LoVo (cell line): ENCODE measurements around the gene UBXN7.
"Not testable (repeated sequence)": the region's sequence is repeated elsewhere in the genome, so short reads cannot be mapped to it uniquely, and the experiment has no call there.

Experiments
- DNase-seq: peaks from one replicate; pipeline ENCODE4 v3.0.0-alpha.2; 2016; ENCODE audit warnings: low spot score

Gene UBXN7

DNA sequence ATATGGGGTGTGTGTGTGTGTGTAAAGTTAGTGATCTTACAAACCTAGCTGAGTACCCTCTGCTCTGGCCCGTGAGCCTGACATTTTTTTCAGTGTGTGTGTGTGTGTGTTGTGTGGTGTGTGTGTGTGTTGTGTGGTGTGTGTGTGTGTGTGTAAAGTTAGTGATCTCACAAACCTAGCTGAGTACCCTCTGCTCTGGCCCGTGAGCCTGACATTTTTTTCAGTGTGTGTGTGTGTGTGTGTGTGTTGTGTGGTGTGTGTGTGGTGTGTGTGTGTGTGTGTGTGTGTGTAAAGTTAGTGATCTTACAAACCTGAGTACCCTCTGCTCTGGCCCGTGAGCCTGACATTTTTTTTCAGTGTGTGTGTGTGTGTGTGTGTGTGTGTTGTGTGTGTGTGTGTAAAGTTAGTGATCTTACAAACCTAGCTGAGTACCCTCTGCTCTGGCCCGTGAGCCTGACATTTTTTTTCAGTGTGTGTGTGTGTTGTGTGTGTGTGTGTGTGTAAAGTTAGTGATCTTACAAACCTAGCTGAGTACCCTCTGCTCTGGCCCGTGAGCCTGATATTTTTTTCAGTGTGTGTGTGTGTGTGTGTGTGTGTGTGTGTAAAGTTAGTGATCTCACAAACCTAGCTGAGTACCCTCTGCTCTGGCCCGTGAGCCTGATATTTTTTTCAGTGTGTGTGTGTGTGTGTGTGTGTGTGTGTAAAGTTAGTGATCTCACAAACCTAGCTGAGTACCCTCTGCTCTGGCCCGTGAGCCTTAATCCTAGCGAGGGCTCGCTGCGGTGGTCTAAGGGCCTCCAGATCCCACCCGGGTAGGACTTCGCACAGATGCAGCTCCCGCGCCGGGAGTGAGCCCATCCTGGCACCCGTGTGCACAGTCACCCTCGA, 115.2 kb downstream of the UBXN7 start:
- DNase-seq: not testable (repeated sequence)

DNA sequence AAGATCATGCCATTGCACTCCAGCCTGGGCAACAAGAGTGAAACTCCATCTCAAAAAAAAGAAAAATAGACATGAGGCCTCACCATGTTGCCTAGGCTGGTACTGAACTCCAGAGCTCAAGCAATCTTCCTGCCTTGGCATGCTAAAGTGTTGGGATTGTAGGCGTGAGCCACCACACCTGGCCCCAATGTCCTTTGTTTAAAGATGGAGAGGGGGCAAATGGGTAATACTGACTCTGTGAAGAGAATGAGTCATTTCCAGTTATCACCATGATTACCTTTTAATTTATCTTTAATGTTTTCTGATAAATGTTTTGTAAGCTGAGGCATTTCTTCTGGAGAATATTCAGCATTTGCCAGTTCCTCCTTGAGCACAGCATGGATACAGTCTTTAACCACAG, 116.4 kb downstream of the UBXN7 start:
- DNase-seq: no peak

DNA sequence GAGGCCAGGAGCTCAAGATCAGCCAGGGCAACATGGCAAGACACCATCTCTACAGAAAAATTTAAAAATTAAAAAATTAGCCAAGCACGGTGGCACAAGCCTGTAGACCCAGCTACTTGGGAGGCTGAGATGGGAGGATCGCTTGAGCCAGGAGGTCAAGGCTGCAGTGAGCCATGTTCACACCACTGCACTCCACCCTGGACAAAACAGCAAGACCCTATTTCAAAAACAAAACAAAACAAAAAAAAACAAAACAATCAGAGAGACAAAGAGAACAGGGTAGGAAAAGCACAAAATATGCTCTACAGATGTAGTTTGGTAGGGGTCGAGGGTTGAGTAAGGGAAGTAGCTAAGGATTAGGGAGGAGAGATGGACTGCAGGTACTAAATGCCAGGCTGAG, 117.6 kb downstream of the UBXN7 start:
- no peak for DNase-seq

DNA sequence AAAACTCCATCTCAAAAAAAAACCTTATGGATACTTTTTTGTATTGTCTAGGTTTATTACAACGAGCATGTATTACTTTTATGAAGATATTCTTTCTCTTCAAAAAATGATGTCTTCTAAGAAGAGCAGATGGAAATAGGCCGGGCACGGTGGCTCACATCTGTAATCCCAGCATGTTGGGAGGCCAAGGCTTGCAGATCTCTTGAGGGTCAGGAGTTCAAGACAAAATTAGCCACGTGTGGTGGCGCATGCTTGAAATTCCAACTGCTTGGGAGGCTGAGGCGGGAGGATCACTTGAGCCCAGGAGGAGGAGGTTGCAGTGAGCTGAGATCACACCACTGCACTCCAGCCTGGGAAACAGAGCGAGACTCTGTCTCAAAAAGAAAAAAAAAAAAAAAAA, 118.1 kb downstream of the UBXN7 start:
- not testable (repeated sequence) for DNase-seq

DNA sequence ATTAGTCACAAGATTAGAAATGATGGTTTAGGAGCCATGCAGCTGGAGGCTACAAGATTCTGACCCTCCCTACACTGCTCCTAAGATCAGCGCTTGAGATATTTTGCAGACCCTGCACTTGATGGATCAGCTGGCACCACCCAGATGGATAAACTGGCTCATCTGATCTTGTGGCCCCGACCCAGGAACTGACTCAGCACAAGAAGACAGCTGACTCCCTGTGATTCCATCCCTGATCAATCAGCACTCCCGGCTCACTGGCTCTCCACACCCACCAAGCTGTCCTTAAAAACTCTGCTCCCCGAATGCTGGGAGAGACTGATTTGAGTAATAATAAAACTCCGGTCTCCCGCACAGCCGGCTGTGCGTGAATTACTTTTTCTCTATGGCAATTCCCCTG, 129.3 kb downstream of the UBXN7 start:
- DNase-seq: not testable (repeated sequence)

DNA sequence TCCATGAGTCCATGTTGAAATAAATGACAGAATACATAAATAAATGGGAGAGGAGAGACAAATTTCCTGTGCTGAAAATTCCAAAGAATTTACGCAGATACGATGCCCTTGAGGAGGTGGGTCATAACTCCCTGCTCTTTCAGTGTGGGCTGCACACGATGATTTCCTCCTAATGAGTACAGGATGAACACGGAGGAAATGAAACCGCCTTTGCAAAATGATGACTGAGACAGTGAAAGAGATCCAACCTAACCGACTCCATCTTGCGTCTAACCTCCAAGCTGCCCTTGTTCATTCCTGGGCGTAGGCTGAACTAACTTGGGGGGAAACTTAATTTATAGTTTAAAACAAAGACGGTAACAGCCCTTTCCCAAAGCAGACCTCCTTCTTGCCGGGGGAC, 129.7 kb downstream of the UBXN7 start:
- DNase-seq: not testable (repeated sequence)

DNA sequence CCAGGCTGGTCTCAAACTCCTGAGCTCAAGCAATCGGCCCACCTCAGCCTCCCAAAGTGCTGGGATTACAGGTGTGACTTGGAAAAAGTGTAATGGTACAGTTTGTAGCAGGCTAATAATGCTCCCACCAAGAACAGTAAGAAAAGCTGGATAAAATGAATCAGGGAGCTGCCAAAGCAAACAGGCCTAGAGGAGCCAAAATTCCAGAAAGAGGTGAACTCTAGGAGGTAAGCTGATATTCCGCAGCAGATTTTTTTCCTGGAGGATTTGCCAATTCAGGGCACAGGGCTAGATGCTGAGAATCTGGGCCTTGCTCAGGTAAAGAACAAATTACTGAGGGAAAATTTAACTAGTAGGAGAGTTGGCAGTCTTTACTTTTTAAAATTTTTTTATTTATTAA, 133.7 kb downstream of the UBXN7 start:
- DNase-seq: no peak
